Keratinocyte (primary cell): Measurements from ENCODE around the gene AXIN1. TPM values are rescaled to one million over a fixed set of nuclear protein-coding genes. Genes with fewer than 3 reads are reported as not detected.

ENCODE experiments used
- DNase-seq: peaks from one replicate; pipeline ENCODE4 v3.0.0-alpha.2; 2011; ENCODE audit warnings: low read depth, missing footprints, low spot score
- FAIRE-seq: peaks from 2 replicates; lab custom pipeline; 2011; peaks lifted over from hg19 to GRCh38; lab: Jason Lieb, UNC
- H2AFZ ChIP-seq: 2 replicates; pipeline ENCODE4 v1.6.0; 2012; ENCODE audit warnings: low read length, control low read depth, inconsistent platforms; ENCODE audit not compliant: control insufficient read depth
- H3K27ac ChIP-seq: 2 replicates; pipeline ENCODE4 v1.5.1; 2011; ENCODE audit warnings: low read length; ENCODE audit not compliant: control insufficient read depth, insufficient read depth
- H3K27me3 ChIP-seq: 3 replicates; pipeline ENCODE4 v1.6.0; 2011; ENCODE audit warnings: low read length; ENCODE audit not compliant: control insufficient read depth, insufficient read depth; ENCODE audit errors: extremely low read depth
- H3K36me3 ChIP-seq, 2 experiments: 2 replicates in 1 of 2; 3 replicates in 1 of 2; pipeline ENCODE4 v1.5.1; 2011; ENCODE audit warnings: low read length in 2 of 2, mild to moderate bottlenecking in 1 of 2; ENCODE audit not compliant: control insufficient read depth in 2 of 2, insufficient read depth in 2 of 2; ENCODE audit errors: extremely low read depth in 1 of 2
- H3K4me1 ChIP-seq: 3 replicates; pipeline ENCODE4 v1.5.1; 2011; ENCODE audit warnings: low read length; ENCODE audit not compliant: control insufficient read depth, insufficient read depth; ENCODE audit errors: extremely low read depth
- H3K4me2 ChIP-seq: 3 replicates; pipeline ENCODE4 v1.6.0; 2011; ENCODE audit warnings: low read depth, low read length; ENCODE audit not compliant: control insufficient read depth, insufficient read depth; ENCODE audit errors: extremely low read depth
- H3K4me3 ChIP-seq, 3 experiments: fragments of 200-600 bp in 1 of 3; sonication (generic) in 1 of 3; 2 replicates in 2 of 3; 3 replicates in 1 of 3; pipeline ENCODE4 v1.5.1; 2011 to 2016; ENCODE audit warnings: low read length in 3 of 3, mild to moderate bottlenecking in 3 of 3, control low read depth in 2 of 3, inconsistent platforms in 1 of 3, low read depth in 1 of 3, mixed read lengths in 1 of 3, mixed run types in 1 of 3, moderate library complexity in 1 of 3; ENCODE audit not compliant: control insufficient read depth in 2 of 3, insufficient read depth in 2 of 3; ENCODE audit errors: extremely low read depth in 1 of 3
- H3K79me2 ChIP-seq: 2 replicates; pipeline ENCODE4 v1.6.0; 2012; ENCODE audit warnings: low read length; ENCODE audit not compliant: control insufficient read depth, insufficient read depth
- H3K9ac ChIP-seq: 3 replicates; pipeline ENCODE4 v1.6.0; 2011; ENCODE audit warnings: low read length; ENCODE audit not compliant: control insufficient read depth, insufficient read depth; ENCODE audit errors: extremely low read depth
- H3K9me1 ChIP-seq: 3 replicates; pipeline ENCODE4 v1.6.0; 2011; ENCODE audit warnings: low read length; ENCODE audit not compliant: control insufficient read depth, insufficient read depth; ENCODE audit errors: extremely low read depth
- H3K9me3 ChIP-seq: 2 replicates; pipeline ENCODE4 v1.5.1; 2012; ENCODE audit warnings: low read depth, low read length; ENCODE audit not compliant: control insufficient read depth
- H4K20me1 ChIP-seq: 3 replicates; pipeline ENCODE4 v1.6.0; 2011; ENCODE audit warnings: low read length; ENCODE audit not compliant: control insufficient read depth, insufficient read depth; ENCODE audit errors: extremely low read depth
- CTCF ChIP-seq, 3 experiments: IDR thresholded peaks in 1 of 3; conservative IDR thresholded peaks in 1 of 3; optimal IDR thresholded peaks in 1 of 3; 2 replicates in 2 of 3; 3 replicates in 1 of 3; pipeline versions ENCODE3 to v1.5.1; 2011; ENCODE audit warnings: low read length in 3 of 3, mild to moderate bottlenecking in 3 of 3, moderate library complexity in 2 of 3, control low read depth in 1 of 3, inconsistent platforms in 1 of 3; ENCODE audit not compliant: insufficient read depth in 2 of 3; ENCODE audit errors: extremely low read depth in 1 of 3
- EZH2 ChIP-seq: IDR thresholded peaks from one replicate; pipeline ENCODE4 v1.6.1; 2012; ENCODE audit warnings: inconsistent platforms, mild to moderate bottlenecking, low read length, moderate library complexity
- dilution Hi-C: fragments of 300-500 bp; cut with MboI; formaldehyde crosslinking; loops from one replicate; pipeline ENCODE4 v1.7.0; 2020; ENCODE audit warnings: low sequenced_read_pairs; ENCODE audit not compliant: extremely low pct_ligation_motif_present
- polyA plus RNA-seq, 5 experiments: library from polyadenylated mRNA; depleted of rRNA in 3 of 5; stranded (reverse) in 3 of 5; stranded (forward) in 1 of 5; unstranded in 1 of 5; fragments of >200 nt; gene quantifications; 1 replicate in 1 of 5; 2 replicates in 3 of 5; 3 replicates in 1 of 5; pipeline versions ENCODE4 v1.2.1 to v1.2.3, GENCODE V29; 2011 to 2012; ENCODE audit warnings: missing spikeins in 2 of 5, low read depth in 1 of 5, low replicate concordance in 1 of 5

The AXIN1 gene
- polyA plus RNA-seq, 1 donor (not counting 4 experiments of a cell fraction or from before 2014, with no cell fraction given), result 8.8 TPM

- Histone ChIP-seq H3K27ac (no peak overlapping the region), H3K4me1 (peaks cover 10% of the 10 kb centered on the region), H3K9me3 (no peaks in the 10 kb centered on the region), H3K79me2 (peaks cover 26% of the 10 kb centered on the region), H3K9me1 (no peaks in the 10 kb centered on the region), H3K9ac (no peak overlapping the region), H4K20me1 (peaks cover 5% of the 10 kb centered on the region), H3K4me2 (no peak overlapping the region), H2AFZ (no peak overlapping the region), H3K27me3 (no peaks in the 10 kb centered on the region), H3K4me3 (no peak overlapping the region), H3K36me3 (peaks cover 35 to 37% of the 10 kb centered on the region in 2 experiments)
- no peak for FAIRE-seq
- no peak for DNase-seq
- TF ChIP-seq EZH2 (no peak), CTCF (optimal IDR thresholded peaks at IDR 0.05 in 1 of 3, IDR thresholded peaks at IDR 0.05 in 1 of 3, conservative IDR thresholded peaks at IDR 0.05 in 1 of 3; ENCODE audit: extremely low read depth in 1 of 3, insufficient read depth in 2 of 3, low read length in 3 of 3) (no peak)
- dilution Hi-C loops, result no loop called here
Observed at GRCh38 chr16:309476-309875, 43.0 kb downstream of the AXIN1 start.

GRCh38 chr16:307691-308312 lies 44.7 kb downstream of the AXIN1 start:
- Histone ChIP-seq H3K27me3 (no peaks in the 10 kb centered on the region), H3K4me1 (peaks cover 10% of the 10 kb centered on the region), H3K36me3 (peaks cover 25 to 35% of the 10 kb centered on the region in 2 experiments), H3K9me3 (no peaks in the 10 kb centered on the region), H3K27ac (no peak overlapping the region), H3K9ac (no peak overlapping the region), H3K79me2 (peaks cover 14% of the 10 kb centered on the region), H2AFZ (no peak overlapping the region), H3K4me2 (no peak overlapping the region), H3K9me1 (no peaks in the 10 kb centered on the region), H3K4me3 (no peak overlapping the region), H4K20me1 (peaks cover 3% of the 10 kb centered on the region)
- DNase-seq, result no peak
- FAIRE-seq, result no peak
- no peak for TF ChIP-seq EZH2
- TF ChIP-seq CTCF (optimal IDR thresholded peaks at IDR 0.05 in 1 of 3, IDR thresholded peaks at IDR 0.05 in 1 of 3, conservative IDR thresholded peaks at IDR 0.05 in 1 of 3; ENCODE audit: extremely low read depth in 1 of 3, insufficient read depth in 2 of 3, low read length in 3 of 3), result no peak
- dilution Hi-C loops, result no loop called here
